HEK293 (cell line): ENCODE data around the gene PPP6R1.

Experiments
- CTCF ChIA-PET: fragments of 350-600 bp; formaldehyde crosslinking; extraction: SDS; loops from one replicate; lab custom pipeline; 2021; ENCODE audit warnings: antibody characterized with exemption; lab: Yijun Ruan, JAX
- POLR2A ChIA-PET: fragments of 300-600 bp; formaldehyde crosslinking; extraction: SDS; loops from one replicate; lab custom pipeline; 2020; ENCODE audit warnings: antibody characterized with exemption, inconsistent platforms; lab: Yijun Ruan, JAX
- H3K27ac ChIP-seq: fragments of 200-500 bp; sonication (Bioruptor generic); 2 replicates; pipeline ENCODE4 v1.5.1; 2014; ENCODE audit warnings: low read depth, low read length, control low read depth, inconsistent platforms; ENCODE audit errors: extremely low read depth
- H3K36me3 ChIP-seq, 2 experiments: fragments of 200-500 bp in 1 of 2; sonication (Bioruptor generic) in 1 of 2; 1 replicate in 1 of 2; 2 replicates in 1 of 2; pipeline ENCODE4 v1.5.1; 2014 to 2017; ENCODE audit warnings: inconsistent platforms in 2 of 2, low read length in 2 of 2; ENCODE audit not compliant: control insufficient read depth in 2 of 2, insufficient read depth in 1 of 2
- H3K4me1 ChIP-seq: fragments of 200-500 bp; sonication (Bioruptor generic); 2 replicates; pipeline ENCODE4 v1.5.1; 2014; ENCODE audit warnings: mild to moderate bottlenecking, low read length, inconsistent platforms; ENCODE audit not compliant: control insufficient read depth, insufficient read depth
- H3K4me3 ChIP-seq: 2 replicates; pipeline ENCODE4 v1.5.1; 2011; ENCODE audit warnings: low read depth, mild to moderate bottlenecking, control low read depth, low read length, moderate library complexity
- H3K9me3 ChIP-seq: fragments of 200-500 bp; sonication (Bioruptor generic); 2 replicates; pipeline ENCODE4 v1.5.1; 2014; ENCODE audit warnings: low read depth, low read length, inconsistent platforms; ENCODE audit not compliant: control insufficient read depth, insufficient read depth
- ELK4 ChIP-seq: IDR thresholded peaks from 2 replicates; pipeline ENCODE4 v1.6.1; 2011; ENCODE audit warnings: mild to moderate bottlenecking, low read depth, low read length, borderline replicate concordance
- GLIS1 ChIP-seq: fragments of 450-650 bp; formaldehyde crosslinking; IDR thresholded peaks from 2 replicates; pipeline ENCODE4 v1.5.1; 2016; ENCODE audit warnings: missing biosample characterization, missing genetic modification characterization
- GLIS2 ChIP-seq: fragments of 450-650 bp; formaldehyde crosslinking; IDR thresholded peaks from 2 replicates; pipeline ENCODE4 v1.5.1; 2016; ENCODE audit warnings: missing biosample characterization, missing genetic modification characterization
- KLF8 ChIP-seq: fragments of 450-650 bp; formaldehyde crosslinking; IDR thresholded peaks from 2 replicates; pipeline ENCODE4 v1.5.1; 2016; ENCODE audit warnings: missing biosample characterization, missing genetic modification characterization
- OSR2 ChIP-seq: fragments of 450-650 bp; formaldehyde crosslinking; IDR thresholded peaks from 2 replicates; pipeline ENCODE4 v1.5.1; 2016; ENCODE audit warnings: missing biosample characterization, missing genetic modification characterization
- OVOL3 ChIP-seq: fragments of 450-650 bp; formaldehyde crosslinking; IDR thresholded peaks from 2 replicates; pipeline ENCODE4 v1.5.1; 2016; ENCODE audit warnings: missing biosample characterization, missing genetic modification characterization
- SALL2 ChIP-seq: fragments of 450-650 bp; formaldehyde crosslinking; IDR thresholded peaks from 2 replicates; pipeline ENCODE4 v1.5.0; 2017; ENCODE audit warnings: missing biosample characterization, mild to moderate bottlenecking, missing genetic modification characterization, borderline replicate concordance
- SCRT1 ChIP-seq: fragments of 450-650 bp; formaldehyde crosslinking; IDR thresholded peaks from 2 replicates; pipeline ENCODE4 v1.5.1; 2016; ENCODE audit warnings: missing biosample characterization, missing genetic modification characterization, borderline replicate concordance
- SP2 ChIP-seq: fragments of 450-650 bp; formaldehyde crosslinking; IDR thresholded peaks from 2 replicates; pipeline ENCODE4 v1.5.1; 2016; ENCODE audit warnings: missing biosample characterization, missing genetic modification characterization
- SP7 ChIP-seq: fragments of 450-650 bp; formaldehyde crosslinking; IDR thresholded peaks from 2 replicates; pipeline ENCODE4 v1.5.1; 2016; ENCODE audit warnings: missing biosample characterization, missing genetic modification characterization
- TRIM28 ChIP-seq: IDR thresholded peaks from 2 replicates; pipeline ENCODE4 v1.6.1; 2011; ENCODE audit warnings: low read length, control low read depth, borderline replicate concordance
- YY2 ChIP-seq: fragments of 450-650 bp; formaldehyde crosslinking; IDR thresholded peaks from 2 replicates; pipeline ENCODE4 v1.5.1; 2016; ENCODE audit warnings: missing biosample characterization, missing genetic modification characterization
- ZBTB49 ChIP-seq: fragments of 450-650 bp; formaldehyde crosslinking; IDR thresholded peaks from 2 replicates; pipeline ENCODE4 v1.5.1; 2016; ENCODE audit warnings: missing biosample characterization, missing genetic modification characterization, low read depth
- ZFHX2 ChIP-seq: fragments of 450-650 bp; formaldehyde crosslinking; conservative IDR thresholded peaks from 2 replicates; pipeline ENCODE4 v1.5.1; 2016; ENCODE audit warnings: missing biosample characterization, missing genetic modification characterization
- ZNF132 ChIP-seq: fragments of 450-650 bp; formaldehyde crosslinking; IDR thresholded peaks from 2 replicates; pipeline ENCODE4 v1.5.1; 2017; ENCODE audit warnings: missing biosample characterization, missing genetic modification characterization, borderline replicate concordance
- ZNF184 ChIP-seq: fragments of 450-650 bp; IDR thresholded peaks from 2 replicates; pipeline ENCODE4 v1.5.1; 2018; ENCODE audit warnings: missing biosample characterization, mild to moderate bottlenecking, missing genetic modification characterization
- ZNF19 ChIP-seq: fragments of 450-650 bp; formaldehyde crosslinking; IDR thresholded peaks from 2 replicates; pipeline ENCODE4; 2016; ENCODE audit warnings: missing biosample characterization, missing genetic modification characterization, low read depth
- ZNF221 ChIP-seq: fragments of 450-650 bp; formaldehyde crosslinking; IDR thresholded peaks from 2 replicates; pipeline ENCODE4 v1.5.1; 2017; ENCODE audit warnings: missing biosample characterization, missing genetic modification characterization, borderline replicate concordance
- ZNF24 ChIP-seq: fragments of 450-650 bp; formaldehyde crosslinking; IDR thresholded peaks from 2 replicates; pipeline ENCODE4 v1.5.1; 2016; ENCODE audit warnings: missing biosample characterization, missing genetic modification characterization
- ZNF366 ChIP-seq: fragments of 450-650 bp; formaldehyde crosslinking; conservative IDR thresholded peaks from 2 replicates; pipeline ENCODE4 v1.5.1; 2016; ENCODE audit warnings: missing biosample characterization, missing genetic modification characterization
- ZNF473 ChIP-seq: fragments of 450-650 bp; formaldehyde crosslinking; IDR thresholded peaks from 2 replicates; pipeline ENCODE4 v1.5.1; 2017; ENCODE audit warnings: missing biosample characterization, missing genetic modification characterization
- ZNF513 ChIP-seq: fragments of 450-650 bp; IDR thresholded peaks from 2 replicates; pipeline ENCODE4 v1.5.1; 2018; ENCODE audit warnings: missing biosample characterization, missing genetic modification characterization
- ZNF544 ChIP-seq: fragments of 450-650 bp; formaldehyde crosslinking; IDR thresholded peaks from 2 replicates; pipeline ENCODE4 v1.5.0; 2017; ENCODE audit warnings: missing biosample characterization, missing genetic modification characterization
- ZNF677 ChIP-seq: fragments of 450-650 bp; IDR thresholded peaks from 2 replicates; pipeline ENCODE4 v1.5.0; 2018; ENCODE audit warnings: missing biosample characterization, mild to moderate bottlenecking, missing genetic modification characterization, moderate library complexity
- ZNF791 ChIP-seq: fragments of 450-650 bp; formaldehyde crosslinking; IDR thresholded peaks from 2 replicates; pipeline ENCODE4 v1.5.1; 2016; ENCODE audit warnings: missing biosample characterization, missing genetic modification characterization
- ZNF837 ChIP-seq: fragments of 450-650 bp; formaldehyde crosslinking; IDR thresholded peaks from 2 replicates; pipeline ENCODE4 v1.5.1; 2016; ENCODE audit warnings: missing biosample characterization, missing genetic modification characterization

PPP6R1 gene

GRCh38 chr19:55284405-55285058, 25.7 kb upstream of the PPP6R1 start:
- ChIA-PET CTCF (interaction anchor here (1.8 kb wide), 1 partner anchor 8 kb away, joined by 7 read pairs; no protein-coding TSS in a partner anchor), POLR2A (interaction anchor here (1.0 to 2.0 kb wide), 2 partner anchors 55 to 177 kb away, joined by 3 to 6 read pairs; partner anchors contain the start of genes ISOC2 and KMT5C)
- Histone ChIP-seq H3K36me3 (peaks cover 2 to 19% of the 10 kb centered on the region in 2 experiments; a peak in 2 of 3 replicates), H3K27ac (peak overlapping the region; percentile 37; the same call in 1 of the 2 replicates), H3K4me1 (peaks cover 7% of the 10 kb centered on the region; the same call in 1 of the 2 replicates), H3K9me3 (no peaks in the 10 kb centered on the region), H3K4me3 (peak overlapping the region; percentile 53)
- TF ChIP-seq GLIS1 (peak; percentile 30; the same call in 1 of the 2 replicates), ZNF473 (tag by site-specific recombination) (no peak), GLIS2 (tag by site-specific recombination) (0 out of 2 replicates have a peak, but pooled peaks have one; percentile 27), SP2 (tag by site-specific recombination) (no peak), ZNF19 (tag by site-specific recombination) (no peak), ZNF513 (tag by site-specific recombination) (no peak)

- Histone ChIP-seq H3K4me3 (peak within 1 kb of the TSS; percentile 53), H3K27ac (peak within 1 kb of the TSS; percentile 37; the same call in 1 of the 2 replicates), H3K9me3 (no peaks in the 10 kb centered on the region), H3K36me3 (peaks cover 0 to 11% of the 10 kb centered on the region in 2 experiments; a peak in 2 of 3 replicates), H3K4me1 (peaks cover 12% of the 10 kb centered on the region)
- CTCF ChIA-PET, result interaction anchor here (1.8 kb wide), 1 partner anchor 8 kb away, joined by 7 read pairs; no protein-coding TSS in a partner anchor
- POLR2A ChIA-PET, result interaction anchor here (0.7 to 2.0 kb wide), 9 partner anchors 23 to 341 kb away, joined by 3 to 11 read pairs (median 4); partner anchors contain the start of genes ISOC2, KMT5C, PPP6R1 and UBE2S
- TF ChIP-seq OVOL3 (tag by site-specific recombination) (no peak), ELK4 (no peak), ZNF184 (no peak), YY2 (tag by site-specific recombination) (peak; percentile 66; the same call in 1 of the 2 replicates), ZNF132 (tag by site-specific recombination) (no peak), ZNF544 (no peak), SP7 (tag by site-specific recombination) (peak; percentile 33; the same call in 1 of the 2 replicates), SCRT1 (tag by site-specific recombination) (no peak), ZBTB49 (no peak), KLF8 (tag by site-specific recombination) (peak; percentile 58), ZNF513 (tag by site-specific recombination) (no peak), TRIM28 (no peak), ZNF791 (tag by site-specific recombination) (peak; percentile 55; the same call in 1 of the 2 replicates), GLIS2 (tag by site-specific recombination) (no peak), ZNF24 (tag by site-specific recombination) (no peak), ZNF221 (no peak), ZNF837 (no peak), ZNF677 (no peak), ZFHX2 (tag by site-specific recombination) (peak; percentile 59; the same call in 1 of the 2 replicates), OSR2 (tag by site-specific recombination) (no peak), ZNF366 (tag by site-specific recombination) (peak; percentile 98), SALL2 (tag by site-specific recombination) (no peak)
Observed at GRCh38 chr19:55283548-55284377, 24.9 kb upstream of the PPP6R1 start, which contains the start of gene BRSK1. BRSK1 (plus strand) TSS chr19:55283997; CDS start chr19:55284443, 446 bp downstream.
